ENCODE results near the gene STT3B.

Gene STT3B

GRCh38 chr3:31653464-31653863, 120.7 kb downstream of the STT3B start:
- FAIRE-seq, result no peak

GRCh38 chr3:31654998-31655397, 122.3 kb downstream of the STT3B start:
- FAIRE-seq, result no peak

DNA sequence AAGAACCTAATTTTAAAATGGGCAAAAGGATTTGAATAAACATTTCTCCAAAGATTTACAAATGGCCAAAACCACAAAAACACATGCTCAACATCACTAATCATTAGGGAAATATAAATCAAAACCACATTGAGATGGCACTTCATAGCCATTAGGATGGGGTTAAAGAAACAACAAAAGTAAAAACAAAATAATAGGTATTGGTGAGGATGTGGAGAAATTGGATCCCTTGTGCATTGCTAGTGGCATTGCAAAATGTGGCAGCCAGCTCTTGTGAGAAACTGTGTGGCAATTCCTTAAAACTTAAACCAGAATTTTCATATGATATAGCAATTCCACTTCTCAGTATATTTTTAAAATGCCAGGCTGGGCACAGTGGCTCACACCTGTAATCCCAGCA, 126.5 kb downstream of the STT3B start:
- FAIRE-seq, result no peak

- no peak for FAIRE-seq
These were observed 128.6 kb downstream of the STT3B start for GRCh38 chr3:31661286-31661685.

DNA sequence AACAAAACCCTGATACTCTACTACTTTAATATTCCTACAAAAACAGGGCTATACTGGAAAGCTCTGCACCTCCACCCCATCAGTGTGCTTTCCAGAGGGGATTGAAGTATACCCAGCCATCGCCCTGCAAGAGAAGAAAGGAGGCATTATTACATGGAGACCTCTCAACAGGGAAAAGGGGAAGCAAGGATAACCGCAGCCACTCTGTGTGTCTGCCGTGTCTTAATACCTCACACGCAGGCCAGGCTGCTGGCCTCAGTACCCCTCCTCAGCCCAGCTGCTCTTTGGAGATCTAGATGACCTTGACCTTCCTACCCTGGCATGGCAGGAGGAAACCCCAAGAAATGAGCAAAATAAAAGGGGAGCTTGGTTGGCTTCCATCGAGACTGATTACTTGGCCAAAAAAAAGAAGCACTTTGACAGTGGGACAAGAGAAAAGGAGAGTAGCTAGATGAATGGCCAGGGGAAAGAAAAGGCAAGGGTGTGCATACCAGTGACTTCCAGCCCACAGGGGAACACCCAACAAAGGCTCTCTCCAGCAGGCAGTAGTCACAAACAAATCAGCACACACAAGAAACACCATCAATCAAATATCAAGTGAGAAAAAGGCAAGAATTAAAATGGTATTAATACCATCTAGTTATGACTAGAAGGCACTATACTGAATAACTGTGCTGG, 129.4 kb downstream of the STT3B start:
- no peak for FAIRE-seq

GRCh38 chr3:31664031-31664430, 131.3 kb downstream of the STT3B start:
- no peak for FAIRE-seq

DNA sequence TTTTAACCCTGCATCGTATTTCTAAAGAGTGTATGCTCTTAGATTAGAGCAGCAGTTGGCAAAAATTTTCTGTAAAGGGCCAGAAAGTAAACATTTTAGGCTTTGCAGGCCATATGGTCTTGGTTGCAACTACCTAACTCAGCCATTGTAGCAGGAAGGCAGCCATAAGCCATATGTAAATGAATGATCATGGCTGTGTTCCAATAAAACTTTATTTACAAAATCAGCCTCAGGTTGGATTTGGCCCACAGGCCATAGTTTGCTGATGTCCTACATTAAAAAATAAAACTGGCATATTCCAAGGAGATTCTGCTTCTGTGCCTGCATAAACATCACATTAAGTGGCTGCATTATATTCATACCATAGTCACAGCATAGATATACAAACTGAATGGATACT, 134.9 kb downstream of the STT3B start:
- FAIRE-seq, result no peak

DNA sequence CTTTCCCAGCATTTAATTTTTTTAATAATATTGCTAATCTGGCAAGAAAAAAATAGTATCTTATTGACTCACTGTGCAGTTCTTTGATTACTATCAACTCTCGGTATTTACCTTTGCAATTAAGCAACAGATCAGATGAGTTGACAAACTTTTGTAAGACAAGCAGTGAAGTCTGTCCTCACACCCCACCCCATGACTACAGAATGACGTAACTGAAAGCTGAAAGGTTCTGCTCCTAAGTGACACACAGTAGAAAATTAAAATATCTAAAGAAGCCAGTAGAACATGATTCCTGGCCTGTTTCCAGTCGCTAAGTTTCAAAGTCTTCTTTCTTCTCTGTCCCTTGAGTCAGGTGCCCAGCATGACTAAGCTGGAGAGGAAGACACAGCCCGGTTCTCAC, 135.5 kb downstream of the STT3B start:
- FAIRE-seq, result no peak

GRCh38 chr3:31670136-31670535, 137.4 kb downstream of the STT3B start:
- FAIRE-seq, result no peak

GRCh38 chr3:31670722-31671121, 138.0 kb downstream of the STT3B start:
- FAIRE-seq, result no peak

- FAIRE-seq, result no peak
These were observed 138.7 kb downstream of the STT3B start for GRCh38 chr3:31671451-31671850.

DNA sequence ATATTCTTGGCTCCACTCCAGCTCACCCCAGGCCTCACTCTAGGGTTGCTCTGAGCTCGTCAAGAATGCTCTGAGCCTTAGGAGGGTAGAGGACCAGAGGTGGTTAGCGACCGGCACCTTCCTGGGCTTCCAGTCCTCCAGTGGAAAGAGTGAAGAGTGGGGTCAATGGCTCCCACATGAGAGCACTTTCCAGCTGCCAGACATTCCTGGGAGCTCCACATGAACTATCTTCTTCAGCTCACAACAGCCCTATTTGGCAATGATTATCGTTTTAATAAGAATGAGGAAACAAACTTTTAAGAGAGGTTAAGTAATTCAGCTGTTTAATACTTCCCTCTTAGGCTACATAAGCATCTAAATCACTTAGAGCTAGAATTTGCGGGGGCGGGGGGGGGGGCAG, 139.3 kb downstream of the STT3B start:
- no peak for FAIRE-seq

- FAIRE-seq, result no peak
These were observed 141.2 kb downstream of the STT3B start for GRCh38 chr3:31673950-31674349.

- no peak for FAIRE-seq
These were observed 143.8 kb downstream of the STT3B start for GRCh38 chr3:31676556-31676955.

DNA sequence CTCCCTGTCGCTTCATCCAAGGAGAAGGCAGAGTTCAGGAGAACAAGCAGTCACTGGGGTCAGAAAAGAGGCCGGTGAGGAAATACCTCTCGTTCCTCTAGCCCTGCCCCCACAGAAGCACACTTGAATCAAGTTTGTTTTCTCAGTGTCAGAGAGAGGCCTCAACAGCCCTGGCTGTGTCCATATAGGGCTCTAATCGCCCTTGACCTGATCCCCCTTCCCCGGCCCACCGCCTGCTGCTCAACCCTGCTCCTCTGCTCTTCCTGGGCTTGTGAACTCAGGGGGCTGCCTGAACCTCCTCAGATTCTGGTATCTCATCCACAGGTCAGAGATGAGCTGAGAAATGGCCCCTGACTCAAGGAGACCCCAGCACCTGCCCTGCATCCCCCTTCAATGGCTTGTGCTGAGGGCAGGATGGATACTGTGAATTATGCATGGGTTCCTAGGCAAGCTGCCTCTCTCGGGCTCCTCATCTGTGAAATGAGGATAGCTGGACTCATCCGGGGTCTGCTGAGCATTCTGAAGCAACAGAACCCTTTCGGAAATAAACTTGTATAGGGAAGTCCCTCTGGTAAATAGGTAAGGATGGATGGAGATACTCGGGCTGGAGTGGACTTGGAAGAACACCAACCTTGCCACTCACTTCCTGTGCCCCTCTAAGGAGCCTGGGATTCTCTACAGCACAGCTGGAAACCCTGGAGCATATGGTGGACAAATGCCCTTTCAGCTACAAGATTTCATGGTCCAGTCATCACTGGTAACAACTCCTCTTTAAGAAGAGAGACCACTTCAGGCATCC, 147.5 kb downstream of the STT3B start:
- FAIRE-seq, result no peak

All from endometrium (tissue), 2 donors.